Measurements from ENCODE around the gene CNTNAP2.

DNA sequence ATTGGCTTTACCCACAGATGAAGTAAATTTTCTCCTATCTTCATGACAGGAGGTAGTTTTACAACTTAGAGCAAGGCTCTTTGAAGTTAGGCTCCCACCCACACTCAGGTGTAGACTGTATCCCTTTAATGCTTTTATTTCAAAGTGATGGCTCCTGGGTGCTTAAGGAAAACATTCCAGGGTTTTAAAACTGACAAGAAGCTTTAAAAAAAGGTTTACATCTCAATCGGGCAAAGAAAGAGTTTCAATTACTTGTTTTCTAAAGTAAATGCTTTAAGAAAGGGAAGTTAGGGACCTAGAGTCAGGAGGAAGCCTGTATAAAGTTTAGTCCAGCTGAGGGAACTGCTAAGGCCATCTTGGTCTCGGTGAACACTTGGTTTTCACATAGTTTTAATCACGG is 1320.1 kb downstream of the CNTNAP2 start:
- TF ChIP-seq, protein P1, sequence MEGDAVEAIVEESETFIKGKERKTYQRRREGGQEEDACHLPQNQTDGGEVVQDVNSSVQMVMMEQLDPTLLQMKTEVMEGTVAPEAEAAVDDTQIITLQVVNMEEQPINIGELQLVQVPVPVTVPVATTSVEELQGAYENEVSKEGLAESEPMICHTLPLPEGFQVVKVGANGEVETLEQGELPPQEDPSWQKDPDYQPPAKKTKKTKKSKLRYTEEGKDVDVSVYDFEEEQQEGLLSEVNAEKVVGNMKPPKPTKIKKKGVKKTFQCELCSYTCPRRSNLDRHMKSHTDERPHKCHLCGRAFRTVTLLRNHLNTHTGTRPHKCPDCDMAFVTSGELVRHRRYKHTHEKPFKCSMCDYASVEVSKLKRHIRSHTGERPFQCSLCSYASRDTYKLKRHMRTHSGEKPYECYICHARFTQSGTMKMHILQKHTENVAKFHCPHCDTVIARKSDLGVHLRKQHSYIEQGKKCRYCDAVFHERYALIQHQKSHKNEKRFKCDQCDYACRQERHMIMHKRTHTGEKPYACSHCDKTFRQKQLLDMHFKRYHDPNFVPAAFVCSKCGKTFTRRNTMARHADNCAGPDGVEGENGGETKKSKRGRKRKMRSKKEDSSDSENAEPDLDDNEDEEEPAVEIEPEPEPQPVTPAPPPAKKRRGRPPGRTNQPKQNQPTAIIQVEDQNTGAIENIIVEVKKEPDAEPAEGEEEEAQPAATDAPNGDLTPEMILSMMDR (IDR thresholded peaks at IDR 0.05; ENCODE audit: low read depth, low read length, missing input control) = no peak
- TF ChIP-seq RAD21 (IDR thresholded peaks at IDR 0.05) (no peak), FOXA1 (IDR thresholded peaks at IDR 0.05) (no peak), SP1 (IDR thresholded peaks at IDR 0.05) (no peak), RXRA (IDR thresholded peaks at IDR 0.05) (no peak), NR2F2 (IDR thresholded peaks at IDR 0.05) (no peak), EGR1 (IDR thresholded peaks at IDR 0.05; ENCODE audit: low read depth in 2 of 2) (no peak), YY1 (IDR thresholded peaks at IDR 0.05) (no peak), JUND (IDR thresholded peaks at IDR 0.05) (no peak)
- TF ChIP-seq, protein P2, sequence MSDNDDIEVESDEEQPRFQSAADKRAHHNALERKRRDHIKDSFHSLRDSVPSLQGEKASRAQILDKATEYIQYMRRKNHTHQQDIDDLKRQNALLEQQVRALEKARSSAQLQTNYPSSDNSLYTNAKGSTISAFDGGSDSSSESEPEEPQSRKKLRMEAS (IDR thresholded peaks at IDR 0.05) = no peak
- TF ChIP-seq, protein P3, sequence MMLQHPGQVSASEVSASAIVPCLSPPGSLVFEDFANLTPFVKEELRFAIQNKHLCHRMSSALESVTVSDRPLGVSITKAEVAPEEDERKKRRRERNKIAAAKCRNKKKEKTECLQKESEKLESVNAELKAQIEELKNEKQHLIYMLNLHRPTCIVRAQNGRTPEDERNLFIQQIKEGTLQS (IDR thresholded peaks at IDR 0.05) = no peak
- TF ChIP-seq, protein P4, sequence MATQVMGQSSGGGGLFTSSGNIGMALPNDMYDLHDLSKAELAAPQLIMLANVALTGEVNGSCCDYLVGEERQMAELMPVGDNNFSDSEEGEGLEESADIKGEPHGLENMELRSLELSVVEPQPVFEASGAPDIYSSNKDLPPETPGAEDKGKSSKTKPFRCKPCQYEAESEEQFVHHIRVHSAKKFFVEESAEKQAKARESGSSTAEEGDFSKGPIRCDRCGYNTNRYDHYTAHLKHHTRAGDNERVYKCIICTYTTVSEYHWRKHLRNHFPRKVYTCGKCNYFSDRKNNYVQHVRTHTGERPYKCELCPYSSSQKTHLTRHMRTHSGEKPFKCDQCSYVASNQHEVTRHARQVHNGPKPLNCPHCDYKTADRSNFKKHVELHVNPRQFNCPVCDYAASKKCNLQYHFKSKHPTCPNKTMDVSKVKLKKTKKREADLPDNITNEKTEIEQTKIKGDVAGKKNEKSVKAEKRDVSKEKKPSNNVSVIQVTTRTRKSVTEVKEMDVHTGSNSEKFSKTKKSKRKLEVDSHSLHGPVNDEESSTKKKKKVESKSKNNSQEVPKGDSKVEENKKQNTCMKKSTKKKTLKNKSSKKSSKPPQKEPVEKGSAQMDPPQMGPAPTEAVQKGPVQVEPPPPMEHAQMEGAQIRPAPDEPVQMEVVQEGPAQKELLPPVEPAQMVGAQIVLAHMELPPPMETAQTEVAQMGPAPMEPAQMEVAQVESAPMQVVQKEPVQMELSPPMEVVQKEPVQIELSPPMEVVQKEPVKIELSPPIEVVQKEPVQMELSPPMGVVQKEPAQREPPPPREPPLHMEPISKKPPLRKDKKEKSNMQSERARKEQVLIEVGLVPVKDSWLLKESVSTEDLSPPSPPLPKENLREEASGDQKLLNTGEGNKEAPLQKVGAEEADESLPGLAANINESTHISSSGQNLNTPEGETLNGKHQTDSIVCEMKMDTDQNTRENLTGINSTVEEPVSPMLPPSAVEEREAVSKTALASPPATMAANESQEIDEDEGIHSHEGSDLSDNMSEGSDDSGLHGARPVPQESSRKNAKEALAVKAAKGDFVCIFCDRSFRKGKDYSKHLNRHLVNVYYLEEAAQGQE (IDR thresholded peaks at IDR 0.05) = no peak
- TF ChIP-seq, protein P5, sequence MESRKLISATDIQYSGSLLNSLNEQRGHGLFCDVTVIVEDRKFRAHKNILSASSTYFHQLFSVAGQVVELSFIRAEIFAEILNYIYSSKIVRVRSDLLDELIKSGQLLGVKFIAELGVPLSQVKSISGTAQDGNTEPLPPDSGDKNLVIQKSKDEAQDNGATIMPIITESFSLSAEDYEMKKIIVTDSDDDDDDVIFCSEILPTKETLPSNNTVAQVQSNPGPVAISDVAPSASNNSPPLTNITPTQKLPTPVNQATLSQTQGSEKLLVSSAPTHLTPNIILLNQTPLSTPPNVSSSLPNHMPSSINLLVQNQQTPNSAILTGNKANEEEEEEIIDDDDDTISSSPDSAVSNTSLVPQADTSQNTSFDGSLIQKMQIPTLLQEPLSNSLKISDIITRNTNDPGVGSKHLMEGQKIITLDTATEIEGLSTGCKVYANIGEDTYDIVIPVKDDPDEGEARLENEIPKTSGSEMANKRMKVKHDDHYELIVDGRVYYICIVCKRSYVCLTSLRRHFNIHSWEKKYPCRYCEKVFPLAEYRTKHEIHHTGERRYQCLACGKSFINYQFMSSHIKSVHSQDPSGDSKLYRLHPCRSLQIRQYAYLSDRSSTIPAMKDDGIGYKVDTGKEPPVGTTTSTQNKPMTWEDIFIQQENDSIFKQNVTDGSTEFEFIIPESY (IDR thresholded peaks at IDR 0.05) = no peak
